GM13977 (cell line): ENCODE measurements around the gene GALNT14.
"Not testable (repeated sequence)": the region's sequence is repeated elsewhere in the genome, so short reads cannot be mapped to it uniquely, and the experiment has no call there.

Experiments
- DNase-seq: peaks from one replicate; pipeline ENCODE4 v3.0.0; 2012; ENCODE audit warnings: low spot score
- in situ Hi-C: fragments of 300-500 bp; cut with MboI; formaldehyde crosslinking; loops from one replicate; pipeline ENCODE4 v1.12.0; 2022; ENCODE audit warnings: low sequenced_read_pairs, low pct_unique_long_range_greater_than_20kb, mixed read lengths, inconsistent platforms; ENCODE audit not compliant: unreplicated experiment
- TF ChIP-seq, protein P1 (sequence below): IDR thresholded peaks from 2 replicates; pipeline ENCODE4 v1.5.1; 2012; ENCODE audit warnings: mild to moderate bottlenecking, control low read depth; ENCODE audit not compliant: insufficient read depth; ENCODE audit errors: extremely low read depth, missing control alignments

GALNT14 gene, protein sequence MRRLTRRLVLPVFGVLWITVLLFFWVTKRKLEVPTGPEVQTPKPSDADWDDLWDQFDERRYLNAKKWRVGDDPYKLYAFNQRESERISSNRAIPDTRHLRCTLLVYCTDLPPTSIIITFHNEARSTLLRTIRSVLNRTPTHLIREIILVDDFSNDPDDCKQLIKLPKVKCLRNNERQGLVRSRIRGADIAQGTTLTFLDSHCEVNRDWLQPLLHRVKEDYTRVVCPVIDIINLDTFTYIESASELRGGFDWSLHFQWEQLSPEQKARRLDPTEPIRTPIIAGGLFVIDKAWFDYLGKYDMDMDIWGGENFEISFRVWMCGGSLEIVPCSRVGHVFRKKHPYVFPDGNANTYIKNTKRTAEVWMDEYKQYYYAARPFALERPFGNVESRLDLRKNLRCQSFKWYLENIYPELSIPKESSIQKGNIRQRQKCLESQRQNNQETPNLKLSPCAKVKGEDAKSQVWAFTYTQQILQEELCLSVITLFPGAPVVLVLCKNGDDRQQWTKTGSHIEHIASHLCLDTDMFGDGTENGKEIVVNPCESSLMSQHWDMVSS

DNA sequence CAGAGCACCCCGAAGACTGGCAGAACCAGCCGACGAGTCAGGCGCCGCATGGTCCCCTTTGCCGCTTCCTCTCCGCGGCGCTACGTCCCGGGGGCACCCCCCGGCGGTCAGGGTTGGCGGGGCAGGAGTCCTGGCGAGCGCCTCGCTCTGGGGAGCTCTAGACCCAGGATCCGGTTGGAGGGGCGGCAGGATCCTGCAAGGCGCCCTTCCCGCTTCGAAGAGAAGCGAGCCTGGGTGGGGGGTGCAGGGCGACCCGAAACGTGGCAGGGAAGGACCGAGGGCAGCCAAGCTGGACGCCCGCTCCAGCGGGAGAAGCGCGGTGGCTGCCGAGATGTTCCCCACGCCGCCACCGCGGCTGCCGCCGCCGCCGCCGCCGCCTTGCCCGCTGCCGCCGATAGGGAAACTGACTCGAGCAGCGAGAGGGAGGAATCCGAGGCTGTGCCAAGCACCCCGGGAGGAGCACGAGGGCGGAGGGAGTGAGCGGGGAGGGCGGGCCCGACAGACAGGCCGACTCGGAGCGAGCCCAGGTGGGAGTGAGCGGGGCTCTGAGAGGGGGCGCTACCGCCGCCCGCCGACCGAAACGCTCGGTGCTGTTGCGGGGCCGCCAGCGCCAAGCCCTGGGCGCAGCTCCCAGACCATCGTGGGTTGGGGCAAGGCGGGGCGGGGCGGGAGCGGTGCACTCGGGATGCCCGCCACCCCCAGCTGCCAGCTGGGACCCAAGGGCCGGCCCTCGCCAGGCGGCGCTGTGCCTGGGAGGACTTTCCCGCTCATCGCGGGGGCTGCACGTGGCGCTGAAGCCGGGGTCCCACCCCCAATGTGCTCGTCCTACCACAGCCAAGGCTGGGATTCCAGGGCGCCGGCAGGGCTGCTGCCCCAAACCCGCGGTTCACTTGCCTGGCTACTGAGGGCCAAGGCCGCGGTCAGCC, at the start of gene GALNT14:
Gene GALNT14, minus strand, starts transcription at position 404 of the 926 bp plus-strand sequence. Its CDS starts 354 bp downstream, at position 50.
- peak; percentile 79 for DNase-seq
- in situ Hi-C loops: no loop called here
- TF ChIP-seq, protein P1, sequence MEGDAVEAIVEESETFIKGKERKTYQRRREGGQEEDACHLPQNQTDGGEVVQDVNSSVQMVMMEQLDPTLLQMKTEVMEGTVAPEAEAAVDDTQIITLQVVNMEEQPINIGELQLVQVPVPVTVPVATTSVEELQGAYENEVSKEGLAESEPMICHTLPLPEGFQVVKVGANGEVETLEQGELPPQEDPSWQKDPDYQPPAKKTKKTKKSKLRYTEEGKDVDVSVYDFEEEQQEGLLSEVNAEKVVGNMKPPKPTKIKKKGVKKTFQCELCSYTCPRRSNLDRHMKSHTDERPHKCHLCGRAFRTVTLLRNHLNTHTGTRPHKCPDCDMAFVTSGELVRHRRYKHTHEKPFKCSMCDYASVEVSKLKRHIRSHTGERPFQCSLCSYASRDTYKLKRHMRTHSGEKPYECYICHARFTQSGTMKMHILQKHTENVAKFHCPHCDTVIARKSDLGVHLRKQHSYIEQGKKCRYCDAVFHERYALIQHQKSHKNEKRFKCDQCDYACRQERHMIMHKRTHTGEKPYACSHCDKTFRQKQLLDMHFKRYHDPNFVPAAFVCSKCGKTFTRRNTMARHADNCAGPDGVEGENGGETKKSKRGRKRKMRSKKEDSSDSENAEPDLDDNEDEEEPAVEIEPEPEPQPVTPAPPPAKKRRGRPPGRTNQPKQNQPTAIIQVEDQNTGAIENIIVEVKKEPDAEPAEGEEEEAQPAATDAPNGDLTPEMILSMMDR: peak; percentile 38

DNA sequence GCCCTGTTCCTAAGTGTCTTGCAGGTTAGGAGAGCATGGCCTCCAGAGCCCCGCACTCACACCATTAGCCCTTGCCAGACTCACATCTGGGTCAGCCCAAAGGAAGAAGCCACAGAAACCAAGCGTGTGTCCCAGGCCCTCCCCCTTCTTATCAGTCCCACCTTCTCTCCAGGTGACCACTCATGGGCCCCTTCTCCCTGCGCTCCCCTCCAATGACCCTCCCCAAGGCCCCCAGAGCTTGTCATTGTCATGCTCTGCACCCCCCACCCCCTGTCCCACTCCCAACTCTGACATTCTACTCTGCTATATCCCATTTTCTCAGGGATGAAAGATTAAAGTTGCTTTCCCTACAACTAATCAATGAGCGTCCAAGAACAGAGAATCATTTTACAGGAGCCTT, 48.9 kb upstream of the GALNT14 start:
- TF ChIP-seq, protein P1: no peak
- no peak for DNase-seq
- in situ Hi-C loops: no loop called here

GRCh38 chr2:31183973-31184372, 45.7 kb upstream of the GALNT14 start:
- in situ Hi-C loops, DNase-seq: not testable (repeated sequence)

GRCh38 chr2:31176742-31177141, 38.5 kb upstream of the GALNT14 start:
- TF ChIP-seq, protein P1: no peak
- DNase-seq: no peak
- in situ Hi-C loops: loop anchor here (10.0 kb wide), 1 partner anchor 158 kb away; no protein-coding TSS in a partner anchor

DNA sequence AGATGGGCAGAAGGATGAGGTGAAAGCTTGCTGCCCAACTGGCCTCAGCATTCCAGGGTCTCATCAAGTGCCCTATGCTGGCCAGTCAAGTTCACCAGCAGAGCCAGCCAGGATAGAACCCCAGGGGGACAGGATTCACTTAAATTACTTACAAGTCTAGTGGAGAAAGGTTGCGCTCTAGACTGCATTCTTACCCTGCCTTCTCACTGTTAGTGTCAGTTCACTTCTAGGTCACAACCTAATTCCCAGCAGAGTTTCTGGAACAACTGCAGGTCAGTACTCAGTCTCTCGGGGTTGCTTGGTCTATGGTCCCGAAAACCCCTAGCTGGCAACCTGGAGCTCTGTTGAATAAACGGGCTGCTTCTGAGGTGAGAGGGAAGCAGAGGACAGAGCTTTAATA, 32.9 kb upstream of the GALNT14 start:
- in situ Hi-C loops: loop anchor here (10.0 to 25.0 kb wide), 2 partner anchors 164 to 459 kb away; no protein-coding TSS in a partner anchor
- no peak for DNase-seq
- TF ChIP-seq, protein P1: no peak

DNA sequence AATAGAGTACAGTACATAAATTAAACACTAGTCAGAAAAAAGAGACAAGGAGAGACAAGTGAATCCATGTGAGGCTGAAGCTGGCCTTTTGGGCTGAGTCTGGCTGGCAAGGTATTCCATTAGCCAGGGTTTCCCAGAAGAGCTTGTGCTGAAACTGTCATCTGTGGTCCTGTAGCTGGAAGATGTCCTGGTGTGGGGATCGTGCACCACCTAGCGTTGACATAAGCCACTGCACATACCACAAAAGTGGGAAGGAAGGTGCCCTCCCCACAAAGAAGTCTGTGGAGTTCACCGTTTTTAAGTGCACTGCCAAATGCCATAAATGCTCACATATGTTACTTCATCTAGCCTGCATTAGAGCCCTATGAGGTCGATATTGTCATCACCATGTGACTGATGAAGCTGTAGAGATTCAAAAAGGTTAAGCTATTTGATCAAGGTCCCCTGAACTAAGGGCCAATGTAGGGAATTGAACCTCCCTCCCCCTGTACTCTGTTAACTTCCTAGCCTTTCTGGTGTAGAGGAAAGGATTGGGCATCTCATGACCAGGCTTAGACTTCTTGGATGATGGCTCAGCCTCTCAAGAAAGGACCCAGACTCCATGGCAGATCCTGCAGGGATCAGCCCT, 31.9 kb upstream of the GALNT14 start:
- TF ChIP-seq, protein P1: peak; percentile 94
- peak; percentile 71 for DNase-seq
- in situ Hi-C loops: loop anchor here (10.0 to 25.0 kb wide), 2 partner anchors 165 to 458 kb away; no protein-coding TSS in a partner anchor
